Spleen (tissue), 11 donors: ENCODE data around the gene DAPK1. TPM values are rescaled to one million over a fixed set of nuclear protein-coding genes. Genes with fewer than 3 reads are reported as not detected.

ENCODE experiments used
- DNase-seq: peaks from one replicate; pipeline ENCODE4 v3.0.0-alpha.2; 2020
- H3K27ac ChIP-seq, 8 donors: fragments of 200-600 bp; sonication (generic) in 7 of 8; 1 replicate in 4 of 8; 2 replicates in 4 of 8; pipeline versions ENCODE4 v1.5.0 to v1.8.0; 2016 to 2021; ENCODE audit warnings: inconsistent platforms in 4 of 8, mild to moderate bottlenecking in 4 of 8, moderate library complexity in 1 of 8
- H3K27me3 ChIP-seq, 7 donors: fragments of 200-600 bp; sonication (generic) in 6 of 7; replicated peaks in 1 of 7; 1 replicate in 4 of 7; 2 replicates in 3 of 7; pipeline versions ENCODE4 v1.5.0 to v1.8.0; 2016 to 2021; ENCODE audit warnings: inconsistent platforms in 3 of 7, mild to moderate bottlenecking in 1 of 7
- H3K36me3 ChIP-seq, 6 donors: fragments of 200-600 bp; sonication (generic) in 5 of 6; 1 replicate in 4 of 6; 2 replicates in 2 of 6; pipeline versions ENCODE4 v1.5.0 to v1.8.0; 2016 to 2021; ENCODE audit warnings: inconsistent platforms in 2 of 6
- H3K4me1 ChIP-seq, 6 donors: fragments of 200-600 bp; sonication (generic) in 5 of 6; 1 replicate in 3 of 6; 2 replicates in 3 of 6; pipeline versions ENCODE4 v1.5.0 to v1.8.0; 2016 to 2021; ENCODE audit warnings: inconsistent platforms in 3 of 6
- H3K4me3 ChIP-seq, 8 donors: fragments of 200-600 bp; sonication (generic) in 7 of 8; 1 replicate in 4 of 8; 2 replicates in 4 of 8; pipeline versions ENCODE4 v1.5.0 to v1.8.0; 2016 to 2021; ENCODE audit warnings: inconsistent platforms in 4 of 8, mild to moderate bottlenecking in 4 of 8, moderate library complexity in 2 of 8
- H3K9me3 ChIP-seq, 8 donors: fragments of 200-600 bp; sonication (generic) in 7 of 8; 1 replicate in 4 of 8; 2 replicates in 4 of 8; pipeline versions ENCODE4 v1.5.0 to v1.8.0; 2016 to 2021; ENCODE audit warnings: inconsistent platforms in 4 of 8
- CTCF ChIP-seq, 11 experiments: fragments of 200-600 bp in 7 of 11; fragments of 450-650 bp in 4 of 11; sonication (generic) in 4 of 11; IDR thresholded peaks in 8 of 11; conservative IDR thresholded peaks in 3 of 11; 1 replicate in 7 of 11; 2 replicates in 4 of 11; pipeline versions ENCODE4 v1.4.0 to v1.8.0; 2016 to 2021; ENCODE audit warnings: antibody characterized with exemption in 11 of 11, inconsistent platforms in 4 of 11, mild to moderate bottlenecking in 1 of 11
- POLR2A ChIP-seq, 3 donors: fragments of 450-650 bp; IDR thresholded peaks; one replicate each; pipeline ENCODE4 v1.5.1; 2017; ENCODE audit warnings: antibody characterized with exemption in 3 of 3, mild to moderate bottlenecking in 1 of 3
- POLR2AphosphoS5 ChIP-seq, 3 donors: sonication (generic); formaldehyde crosslinking; IDR thresholded peaks; one replicate each; pipeline ENCODE4 v1.5.1; 2017; ENCODE audit warnings: antibody characterized with exemption in 3 of 3
- WGBS, 5 donors: extraction: QIAGEN DNeasy Blood & Tissue Kit in 3 of 5; methylation state at CpG; one replicate each; pipeline versions ENCODE4 v1.1.5 to v1.1.7; 2013 to 2018; 5-methylcytosine and 5-hydroxymethylcytosine counted together
- intact Hi-C: fragments of 100-400 bp; cut with DNase I; formaldehyde crosslinking; loops from one replicate; pipeline ENCODE4 v1.15.0; 2023; ENCODE audit warnings: low total_unique reads
- polyA plus RNA-seq, 3 donors: library from polyadenylated mRNA; stranded (reverse); fragments of 200-250 nt; gene quantifications; one replicate each; pipeline ENCODE4 v1.2.1, GENCODE V29; 2013
- total RNA-seq, 7 donors: library from RNA; depleted of rRNA in 3 of 7; stranded (reverse); fragments of >200 nt in 3 of 7; fragmentation: NEBNext Ultra II Directional in 4 of 7; extraction: Animal tissue kit (Norgen Biotek cat#: 25700) in 4 of 7; gene quantifications; one replicate each; pipeline versions ENCODE4 v1.1.0 to v1.2.1, GENCODE V29; 2016 to 2021
- donor health status: healthy with polysubstance abuse.
- donor health status: DM: no; HTN: no; CAD: no; lungs with moderate emphysema.
- donor health status: DM: no; HTN: no; CAD: no.
- donor health status: Bipolar disorder and iron deficiency.
- donor health status: healthy.
- donor health status: DM: no; HTN: no; CAD: no.
- donor health status: DM: yes; HTN: yes; CAD: no.

Gene DAPK1
- total and polyA plus RNA-seq, 10 donors = 6.4 to 126 (median 102) TPM

- no peak for TF ChIP-seq POLR2AphosphoS5 (IDR thresholded peaks at IDR 0.05)
- peak in 1 of 11 experiments; percentile 3 for TF ChIP-seq CTCF (IDR thresholded peaks at IDR 0.05 in 8 of 11, conservative IDR thresholded peaks at IDR 0.05 in 3 of 11)
- H3K27ac ChIP-seq = peak overlapping the region in 4 of 8 donors; percentile 67 to 80 (median 72)
- intact Hi-C loops = no loop called here
- peaks cover 0 to 7% (median 0%) of the 10 kb centered on the region in 6 donors for H3K36me3 ChIP-seq
- no peaks in the 10 kb centered on the region for H3K9me3 ChIP-seq
- no peak for DNase-seq
- H3K4me1 ChIP-seq = peaks cover 0 to 34% (median 13%) of the 10 kb centered on the region in 6 donors
- no peaks in the 10 kb centered on the region for H3K27me3 ChIP-seq
- H3K4me3 ChIP-seq = no peak overlapping the region
- 90 to 96% (median 94%) methylated on average over 6 of the region's 6 CpGs for WGBS, 5 donors
Measured at GRCh38 chr9:87712801-87713277, 215.2 kb downstream of the DAPK1 start.

- H3K4me3 ChIP-seq = peak overlapping the region in 1 of 8 donors; percentile 35
- peaks cover 0 to 28% (median 13%) of the 10 kb centered on the region in 6 donors for H3K4me1 ChIP-seq
- intact Hi-C loops = no loop called here
- TF ChIP-seq POLR2AphosphoS5 (IDR thresholded peaks at IDR 0.05) = peak in 2 of 3 donors; percentile 69 to 86
- TF ChIP-seq CTCF (IDR thresholded peaks at IDR 0.05 in 8 of 11, conservative IDR thresholded peaks at IDR 0.05 in 3 of 11) = no peak
- TF ChIP-seq POLR2A (IDR thresholded peaks at IDR 0.05) = no peak
- no peaks in the 10 kb centered on the region for H3K9me3 ChIP-seq
- DNase-seq = no peak
- 33 to 62% (median 40%) methylated on average over 11 of the region's 11 CpGs for WGBS, 5 donors
- peaks cover 0 to 7% (median 0%) of the 10 kb centered on the region in 6 donors for H3K36me3 ChIP-seq
- no peaks in the 10 kb centered on the region for H3K27me3 ChIP-seq
- H3K27ac ChIP-seq = peak overlapping the region; percentile 42 to 80 (median 67)
Measured at GRCh38 chr9:87713278-87713987, 215.8 kb downstream of the DAPK1 start.

GRCh38 chr9:87713988-87714330 lies 216.3 kb downstream of the DAPK1 start:
- WGBS, 5 donors = 55 to 78% (median 75%) methylated on average over 5 of the region's 5 CpGs
- intact Hi-C loops = no loop called here
- no peaks in the 10 kb centered on the region for H3K9me3 ChIP-seq
- peak overlapping the region; percentile 42 to 80 (median 67) for H3K27ac ChIP-seq
- H3K4me3 ChIP-seq = no peak overlapping the region
- H3K36me3 ChIP-seq = peaks cover 0 to 4% (median 0%) of the 10 kb centered on the region in 6 donors
- TF ChIP-seq POLR2A (IDR thresholded peaks at IDR 0.05) = no peak
- TF ChIP-seq CTCF (IDR thresholded peaks at IDR 0.05 in 8 of 11, conservative IDR thresholded peaks at IDR 0.05 in 3 of 11) = no peak
- TF ChIP-seq POLR2AphosphoS5 (IDR thresholded peaks at IDR 0.05) = no peak
- no peak for DNase-seq
- H3K27me3 ChIP-seq = no peaks in the 10 kb centered on the region
- H3K4me1 ChIP-seq = peaks cover 0 to 25% (median 13%) of the 10 kb centered on the region in 6 donors

GRCh38 chr9:87714819-87715218 lies 217.2 kb downstream of the DAPK1 start:
- 63 to 89% (median 68%) methylated on average over 2 of the region's 2 CpGs for WGBS, 5 donors
- Histone ChIP-seq H3K4me1 (peaks cover 0 to 22% (median 13%) of the 10 kb centered on the region in 6 donors), H3K9me3 (no peaks in the 10 kb centered on the region), H3K27ac (peak overlapping the region; percentile 13 to 80 (median 67)), H3K4me3 (no peak overlapping the region), H3K36me3 (no peaks in the 10 kb centered on the region), H3K27me3 (no peaks in the 10 kb centered on the region)
- intact Hi-C loops = no loop called here
- TF ChIP-seq POLR2AphosphoS5 (IDR thresholded peaks at IDR 0.05) (peak in 1 of 3 donors; percentile 53), POLR2A (IDR thresholded peaks at IDR 0.05) (no peak)
- DNase-seq = no peak
